Measurements from ENCODE around the gene PPIC.
"Not testable (repeated sequence)": the region's sequence is repeated elsewhere in the genome, so short reads cannot be mapped to it uniquely, and the experiment has no call there.

Gene PPIC

DNA sequence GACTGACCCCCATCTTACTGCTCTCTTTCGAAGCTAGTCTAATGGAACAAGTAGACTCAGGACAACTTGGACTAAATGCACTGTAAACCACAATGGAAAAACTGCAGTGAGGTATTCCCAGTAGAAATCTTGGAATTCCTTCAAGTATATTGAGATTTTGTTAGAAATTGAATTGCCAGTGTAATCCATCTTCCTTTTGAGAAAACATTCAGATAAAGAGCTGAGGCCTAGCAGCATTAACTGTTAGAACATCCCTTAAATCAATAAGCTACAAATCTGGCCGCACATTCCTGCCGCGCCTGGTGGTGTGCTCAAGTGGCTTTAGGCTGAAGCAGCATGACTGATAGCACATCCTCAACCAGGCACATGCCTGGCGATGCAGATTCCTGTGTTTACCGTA lies 29.3 kb downstream of the PPIC start:
- no peak for DNase-seq

DNA sequence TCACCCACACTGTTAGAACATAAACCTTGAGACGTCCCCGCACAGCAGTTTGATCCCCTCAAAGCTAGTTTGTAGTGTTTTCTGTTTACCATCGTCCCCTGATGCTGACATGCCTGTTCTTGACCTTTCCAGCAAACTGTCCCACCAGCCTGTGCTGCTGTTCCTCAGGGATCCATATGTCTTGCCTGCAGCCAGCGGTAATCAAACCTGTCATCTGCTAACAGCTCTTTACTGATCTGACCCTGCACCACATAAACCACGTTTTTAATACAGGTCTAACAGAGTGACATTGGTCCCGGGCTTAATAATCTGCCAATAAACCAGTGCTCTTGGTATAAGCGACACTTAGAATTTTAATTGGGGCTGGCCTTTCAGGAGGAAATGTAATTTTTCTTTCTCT lies 34.7 kb downstream of the PPIC start:
- no peak for DNase-seq

DNA sequence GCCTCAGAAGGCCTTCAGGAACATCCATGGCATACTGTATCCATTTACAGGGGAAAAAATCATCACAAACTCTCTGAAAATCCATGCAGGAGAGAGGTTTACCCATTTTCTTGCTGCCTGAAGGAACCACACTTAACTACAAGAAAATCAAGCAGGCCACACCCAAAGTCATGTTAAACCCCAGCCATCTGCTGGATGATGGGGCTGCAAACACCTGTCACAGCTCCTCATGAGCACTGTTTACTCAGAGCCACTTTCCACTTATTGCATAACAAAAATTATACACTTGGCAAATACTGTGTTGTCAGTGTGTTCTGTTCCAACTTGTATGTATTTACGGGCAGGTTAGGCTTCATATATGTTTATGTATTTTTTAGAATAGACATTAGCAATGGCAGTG lies 35.8 kb downstream of the PPIC start:
- no peak for DNase-seq

DNA sequence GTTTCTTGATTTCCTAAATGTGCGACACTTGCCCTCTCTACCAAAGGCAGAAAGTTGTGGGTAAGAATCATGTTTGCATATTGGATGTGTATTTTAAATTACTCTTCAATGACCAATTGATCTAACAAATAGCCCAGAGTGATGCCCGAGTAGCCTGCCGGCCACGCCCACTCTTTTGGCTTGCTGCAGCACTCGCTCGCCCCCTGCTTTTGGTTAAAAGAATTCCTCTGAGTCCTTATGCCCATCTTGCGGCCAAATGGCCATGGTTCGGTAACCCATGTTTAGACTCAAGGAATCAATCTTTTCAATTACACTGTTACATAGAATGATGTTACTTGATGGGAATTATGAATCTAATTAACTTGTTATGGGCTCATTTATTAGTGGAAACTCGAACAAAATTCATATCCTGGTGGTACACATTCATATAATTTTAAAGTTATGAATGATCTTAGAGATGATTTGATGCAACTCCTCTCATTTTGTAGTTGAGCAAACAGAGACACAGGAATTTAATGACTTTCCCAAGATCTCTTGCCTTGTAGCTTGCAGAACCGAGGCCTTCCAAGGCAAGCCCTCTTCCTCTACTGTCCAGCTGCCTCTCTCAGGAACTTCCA lies 36.5 kb downstream of the PPIC start:
- DNase-seq = no peak

DNA sequence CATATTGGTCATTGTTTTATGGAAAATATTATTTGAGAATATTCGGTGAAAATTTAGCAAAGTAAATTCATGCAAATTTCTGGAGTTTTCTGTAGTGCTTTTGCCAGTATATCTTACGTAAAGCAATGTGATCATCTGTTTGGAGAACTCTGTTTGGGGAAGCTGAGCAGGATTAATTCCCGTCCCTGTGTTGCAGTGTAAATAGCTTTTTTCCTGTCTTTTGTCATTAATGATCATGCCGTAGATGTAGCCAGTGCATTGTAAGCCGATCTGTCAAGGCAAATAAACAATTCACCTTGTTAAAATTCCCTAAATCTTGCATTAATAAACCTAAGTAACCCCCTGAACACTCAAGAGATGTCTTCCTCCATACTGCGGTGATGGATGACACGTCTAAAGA lies 39.2 kb downstream of the PPIC start:
- DNase-seq = no peak

DNA sequence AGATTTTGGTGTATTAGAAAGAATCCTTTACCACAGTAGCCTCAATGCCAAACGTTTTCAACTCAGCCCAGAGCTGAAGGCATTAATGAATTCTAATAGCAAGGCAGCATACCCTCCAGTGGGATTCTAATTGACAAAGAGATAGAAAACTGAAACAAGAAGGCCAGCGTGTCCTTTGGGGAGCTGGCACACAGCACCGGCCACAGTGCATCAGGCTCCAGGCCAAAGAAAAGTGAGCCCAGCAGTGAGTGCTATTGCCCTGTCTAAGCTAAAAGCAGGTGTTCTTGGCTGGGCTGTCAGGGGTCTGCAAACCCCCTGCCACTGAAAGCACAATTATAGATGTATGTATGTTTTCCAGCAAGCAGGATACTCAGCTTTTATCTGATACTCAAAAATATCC lies 40.4 kb downstream of the PPIC start:
- DNase-seq = no peak

DNA sequence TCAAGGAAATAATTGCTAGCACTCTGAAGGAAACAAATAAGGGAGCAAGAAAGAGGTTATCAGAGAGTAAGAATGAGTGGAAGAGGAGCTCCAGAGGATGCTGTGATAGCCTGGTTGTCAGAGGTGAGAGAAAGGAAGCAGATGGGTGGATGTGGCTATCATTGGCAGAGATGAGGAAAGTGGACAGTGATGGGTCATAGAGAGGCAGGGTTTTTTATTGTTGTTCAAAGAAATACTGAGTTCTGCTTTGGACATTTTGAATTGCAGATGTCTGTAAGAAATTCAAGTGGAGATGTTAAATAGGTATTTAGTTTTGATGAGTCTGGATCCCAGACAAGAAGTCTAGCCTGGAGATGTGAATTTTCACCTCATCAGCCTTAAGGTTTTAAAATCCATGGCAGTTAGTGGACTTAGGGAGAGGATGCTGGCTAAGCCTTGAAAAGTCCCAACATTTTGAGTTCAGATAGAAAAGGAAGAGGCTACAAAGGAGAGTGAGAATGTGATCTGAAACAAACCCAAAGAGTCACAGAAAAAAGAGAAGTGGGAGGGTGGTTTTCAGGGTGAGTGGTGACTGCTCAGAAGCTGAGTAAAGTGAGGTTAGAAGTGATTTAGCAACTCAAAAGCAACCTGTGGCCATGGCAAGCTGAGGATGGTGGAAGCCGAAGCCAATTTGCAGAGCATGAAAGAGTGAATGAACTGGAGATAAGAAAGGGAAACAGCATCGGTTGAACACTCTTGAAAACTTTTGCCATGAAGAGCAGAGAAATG lies 50.4 kb downstream of the PPIC start:
- no peak for DNase-seq

DNA sequence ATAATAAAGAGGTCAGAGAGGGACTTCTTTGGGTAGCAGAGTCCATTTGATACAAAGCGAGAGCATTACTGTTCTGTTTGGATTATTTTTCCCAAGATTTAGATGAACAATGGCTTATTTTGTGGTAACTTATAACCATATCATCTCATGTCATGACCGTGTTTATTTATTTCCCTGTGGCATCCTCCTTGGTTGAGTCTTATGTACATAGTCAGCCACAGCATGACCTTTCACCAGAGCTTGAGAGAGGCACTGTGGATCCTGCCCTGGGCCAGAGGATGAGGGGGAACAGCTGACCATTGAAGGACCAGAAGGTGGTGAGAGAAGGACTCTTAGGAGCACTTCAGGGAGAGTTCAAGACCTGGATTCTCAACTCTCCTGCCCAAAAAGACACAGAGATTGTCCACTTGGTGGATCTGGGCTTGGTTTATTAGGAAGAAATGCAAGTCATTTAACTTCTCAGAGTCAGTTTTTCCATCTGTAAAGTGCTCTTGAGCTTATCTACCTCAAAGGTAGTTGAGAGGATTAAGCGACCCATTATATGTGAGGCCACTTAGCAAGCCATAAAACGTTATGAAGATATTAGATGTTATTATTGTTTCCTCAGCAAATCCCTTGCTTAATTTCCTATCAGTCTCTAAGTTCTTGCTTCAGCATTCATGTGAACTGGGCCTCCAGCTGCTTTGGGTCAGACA lies 51.4 kb downstream of the PPIC start:
- no peak for DNase-seq

DNA sequence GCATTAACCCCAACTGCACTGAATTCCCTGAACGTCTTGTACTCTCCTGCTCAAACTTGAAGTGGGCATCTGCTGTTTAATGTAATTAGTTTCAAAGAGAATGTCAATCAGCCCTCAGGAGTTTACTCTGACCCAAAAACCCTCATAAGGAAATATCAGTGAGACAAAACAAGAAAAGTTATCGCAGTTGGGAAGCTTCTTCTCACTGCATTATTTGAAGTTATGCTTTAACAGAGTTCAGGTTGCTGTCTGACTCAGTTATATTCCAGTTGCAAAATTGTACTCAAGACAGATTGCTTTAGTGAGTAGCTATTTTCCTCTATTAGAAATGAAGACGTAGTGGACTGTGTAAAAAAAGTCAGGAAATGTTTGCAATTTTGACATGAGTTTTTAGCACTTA lies 52.1 kb downstream of the PPIC start:
- no peak for DNase-seq

DNA sequence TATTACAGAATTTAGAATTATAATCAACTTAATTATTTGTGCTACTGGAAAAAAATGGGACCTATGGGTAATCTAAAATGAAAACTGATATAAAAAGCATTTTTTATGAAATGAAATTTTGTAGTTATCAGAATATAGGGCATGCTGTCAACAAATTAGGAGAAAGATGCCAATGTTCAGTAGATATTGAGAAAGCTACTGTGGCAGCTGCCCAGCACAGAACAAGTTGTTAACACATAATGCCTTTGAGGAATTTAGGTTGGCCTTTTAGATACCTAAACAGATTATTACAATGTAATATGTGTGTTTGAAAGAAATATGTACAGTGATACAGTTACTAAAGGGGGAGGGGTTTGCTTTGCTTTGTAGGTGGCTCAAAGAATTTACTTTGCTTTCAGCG lies 54.1 kb downstream of the PPIC start:
- no peak for DNase-seq

DNA sequence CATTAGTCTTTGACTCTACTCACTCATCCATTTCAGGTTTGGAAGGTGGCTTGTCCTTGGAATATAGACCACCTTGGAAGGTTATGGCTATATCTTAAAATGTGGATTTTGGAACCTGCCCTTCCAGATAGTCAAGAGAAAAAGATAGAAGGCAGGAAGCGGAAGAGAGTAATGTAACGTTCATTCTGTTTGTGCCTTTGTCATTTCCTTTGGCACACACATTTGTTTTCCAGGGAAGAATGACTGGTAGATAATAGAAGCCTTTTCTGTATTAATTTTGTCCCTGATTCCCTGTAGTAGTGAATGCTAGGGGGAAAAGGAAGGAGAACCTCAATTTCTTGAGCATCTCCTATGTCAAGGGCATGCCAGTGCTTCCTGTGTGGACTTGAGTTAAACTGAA lies 54.7 kb downstream of the PPIC start:
- no peak for DNase-seq

DNA sequence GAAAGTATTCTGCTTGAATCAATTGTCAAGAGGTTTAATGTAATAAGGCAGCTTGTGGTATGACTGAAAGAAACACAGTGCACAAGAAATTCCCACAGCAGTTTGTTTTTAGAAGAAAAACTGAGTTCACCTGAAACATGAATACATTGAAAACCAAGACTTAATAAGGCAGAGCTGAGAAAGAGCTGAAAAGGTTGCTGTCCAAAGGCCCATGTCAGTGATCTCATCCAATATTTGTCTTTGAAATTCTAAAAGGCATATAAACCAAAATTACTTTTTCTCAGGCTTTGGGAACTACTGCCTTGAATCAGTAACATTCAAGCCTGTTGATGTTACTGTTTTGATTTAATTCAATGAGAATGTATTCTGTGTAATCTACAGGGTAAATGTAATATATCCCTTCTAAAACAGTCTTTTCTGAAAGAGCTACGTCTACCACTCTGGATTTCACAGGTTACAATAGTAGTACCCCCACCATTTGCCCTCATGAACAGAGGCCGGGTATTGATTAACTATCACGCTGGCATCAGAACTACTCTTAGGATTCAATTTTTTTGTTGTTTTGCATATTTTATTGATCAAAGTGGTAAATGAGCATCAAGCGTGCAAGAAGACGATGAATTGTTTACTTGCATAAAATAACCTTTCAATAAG lies 57.8 kb downstream of the PPIC start:
- DNase-seq = no peak

DNA sequence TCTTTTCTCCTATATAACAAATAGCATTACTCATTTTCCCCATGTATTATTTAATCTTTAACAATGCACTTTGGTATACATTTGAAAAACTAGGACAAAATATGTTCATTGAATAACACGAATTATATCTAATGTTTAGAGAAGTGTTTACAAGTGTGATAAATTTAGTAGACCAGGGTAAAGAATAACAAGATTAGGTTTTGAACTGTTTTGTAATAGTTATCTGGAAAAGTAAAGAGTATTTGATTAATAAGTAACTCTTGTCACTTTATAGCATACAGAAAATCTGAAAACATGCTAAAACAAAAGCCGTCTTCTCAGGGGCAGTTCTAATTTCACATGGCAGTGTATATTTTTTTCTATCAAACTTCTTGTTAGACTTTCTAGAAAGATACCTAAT lies 58.5 kb downstream of the PPIC start:
- DNase-seq = no peak

DNA sequence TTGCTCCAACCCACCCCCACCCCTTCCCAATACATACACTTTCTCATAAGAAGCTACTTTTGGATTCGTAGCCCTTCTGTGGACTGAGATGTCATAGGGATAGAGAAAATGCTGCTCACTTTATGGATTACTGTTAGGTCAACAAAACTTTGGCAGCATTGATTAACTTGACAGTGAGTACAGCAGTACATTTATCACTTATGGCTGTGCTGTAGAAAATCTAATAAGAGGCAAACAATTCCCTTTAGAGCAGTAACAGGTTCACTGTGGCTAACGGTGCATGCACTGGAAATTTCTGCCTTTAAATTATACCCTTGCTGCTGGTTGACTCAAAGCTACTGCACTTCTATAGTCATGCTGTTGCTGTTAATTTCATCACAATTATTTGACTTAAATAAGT lies 59.2 kb downstream of the PPIC start:
- DNase-seq = no peak

DNA sequence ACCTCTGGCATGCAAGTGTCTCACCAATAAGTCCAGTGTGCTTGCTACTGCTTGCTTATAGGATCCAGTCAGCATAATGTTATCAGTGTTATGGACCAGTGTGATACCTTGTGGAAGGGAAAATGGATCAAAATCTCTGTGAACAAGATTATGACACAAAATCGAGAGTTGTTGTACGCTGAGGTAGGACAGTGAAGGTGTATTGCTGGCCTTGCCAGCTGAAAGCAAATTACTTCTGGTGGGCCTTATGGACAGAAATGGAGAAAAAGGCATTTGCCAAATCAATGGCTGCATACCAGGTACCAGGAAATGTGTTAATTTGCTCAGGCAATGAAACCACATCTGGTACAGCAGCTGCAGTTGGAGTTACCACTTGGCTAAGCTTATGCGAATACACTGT lies 62.3 kb downstream of the PPIC start:
- DNase-seq = not testable (repeated sequence)

DNA sequence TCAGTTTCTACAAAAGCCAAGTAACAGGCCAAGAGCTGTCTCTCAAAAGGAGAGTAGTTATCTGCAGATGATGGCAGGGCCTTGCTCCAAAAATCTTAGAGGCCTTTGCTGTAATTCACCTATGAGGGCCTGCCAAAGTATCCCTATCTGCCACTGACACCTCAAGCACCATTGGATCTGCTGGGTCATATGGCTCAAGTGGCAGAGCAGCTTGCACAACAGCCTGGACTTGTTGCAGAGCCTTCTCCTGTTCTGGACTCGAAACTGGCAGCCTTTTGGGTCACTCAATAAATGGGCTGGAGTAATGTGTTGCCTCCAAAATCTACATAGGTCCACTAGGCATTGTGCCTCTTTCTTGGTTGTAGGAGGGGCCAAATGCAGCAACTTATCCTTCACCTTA lies 62.8 kb downstream of the PPIC start:
- DNase-seq = not testable (repeated sequence)
